GM19240 (cell line): ENCODE results near the gene PRDM7.
"Not testable (repeated sequence)": the region's sequence is repeated elsewhere in the genome, so short reads cannot be mapped to it uniquely, and the experiment has no call there.

Source experiments
- DNase-seq: peaks from one replicate; pipeline ENCODE4 v3.0.0; 2011; ENCODE audit warnings: low spot score; ENCODE audit not compliant: insufficient read length

Gene PRDM7

GRCh38 chr16:90015586-90016338 lies 61.4 kb downstream of the PRDM7 start:
- no peak for DNase-seq

DNA sequence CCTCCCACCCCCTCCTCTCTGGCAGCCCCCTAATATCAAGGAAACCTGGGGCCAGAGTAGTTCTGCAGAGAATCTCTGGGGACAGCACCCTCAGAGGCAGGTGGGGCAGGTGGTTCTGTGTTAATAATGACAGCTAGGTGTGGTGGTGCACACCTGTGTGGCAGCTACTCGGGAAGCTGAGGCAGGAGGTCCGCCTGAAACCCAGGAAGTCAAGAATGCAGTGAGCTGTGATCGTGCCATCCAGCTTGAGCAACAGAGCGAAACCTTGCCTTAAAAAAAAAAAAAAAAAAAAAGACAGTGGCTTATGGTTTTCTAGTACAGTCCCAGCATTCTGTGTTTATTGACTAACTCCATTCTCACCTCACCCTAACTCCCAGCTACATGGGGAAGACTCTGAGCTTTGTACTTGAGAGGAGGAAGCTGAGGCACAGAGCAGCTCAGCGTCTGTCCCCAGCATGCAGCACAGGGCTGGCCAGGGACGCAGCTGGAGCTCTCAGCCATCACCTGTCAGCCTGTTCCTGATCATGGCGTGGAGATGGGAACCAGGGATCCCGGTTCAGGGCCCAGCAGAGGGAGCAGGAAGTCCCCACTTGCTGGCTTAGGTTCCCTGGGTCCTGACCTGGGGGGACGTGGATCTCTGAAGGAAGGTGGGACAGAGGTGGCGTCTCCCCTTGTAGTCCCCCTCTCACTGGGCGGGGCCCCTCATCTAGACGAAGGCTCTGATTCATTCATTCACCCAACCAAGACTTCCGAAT lies 64.0 kb downstream of the PRDM7 start:
- DNase-seq = no peak

DNA sequence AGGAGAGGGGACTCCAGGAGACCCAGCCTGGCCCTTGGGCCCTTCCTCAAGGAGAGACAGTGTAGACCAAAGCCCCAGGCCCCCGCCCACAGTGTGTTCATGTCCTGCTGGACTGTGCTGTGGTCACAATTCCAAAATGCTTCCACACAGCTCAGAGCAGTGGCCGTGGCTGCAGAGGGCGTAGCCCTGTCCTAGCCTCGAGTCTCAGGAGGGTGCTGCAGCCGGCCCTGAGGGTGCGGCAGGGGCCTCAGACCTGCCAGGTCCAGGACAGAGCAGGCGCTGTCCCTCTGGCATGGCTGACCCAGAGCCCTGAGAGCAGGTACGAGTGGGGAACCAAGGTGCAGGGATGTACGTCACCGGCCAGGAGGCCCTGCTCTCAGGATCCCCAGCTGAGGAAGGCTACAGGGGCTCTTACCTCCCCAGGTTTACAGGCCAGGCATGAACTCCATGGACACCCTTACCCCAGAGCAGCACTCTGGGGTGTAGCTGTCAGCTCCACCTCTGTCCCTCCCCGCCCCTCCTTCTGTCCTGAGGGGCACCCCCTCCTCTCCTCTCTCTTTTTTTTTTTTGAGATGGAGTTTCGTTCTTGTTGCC lies 65.1 kb downstream of the PRDM7 start:
- DNase-seq = no peak

DNA sequence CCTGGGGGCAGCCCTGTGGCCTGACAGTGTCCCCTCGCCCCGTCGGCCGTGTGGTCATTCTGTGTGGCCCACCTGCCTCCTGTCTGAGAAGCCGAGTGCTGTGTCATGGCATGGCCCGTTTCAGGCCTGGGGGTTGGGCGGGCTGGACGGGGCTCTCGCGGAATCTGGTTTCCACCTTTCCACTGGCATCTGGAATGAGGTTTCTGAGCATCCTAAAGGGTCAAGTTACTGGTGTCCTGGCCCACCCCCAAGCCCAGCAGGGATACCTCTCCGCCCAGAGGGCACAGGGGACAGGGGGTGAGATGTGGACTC lies 65.7 kb downstream of the PRDM7 start:
- DNase-seq = no peak

DNA sequence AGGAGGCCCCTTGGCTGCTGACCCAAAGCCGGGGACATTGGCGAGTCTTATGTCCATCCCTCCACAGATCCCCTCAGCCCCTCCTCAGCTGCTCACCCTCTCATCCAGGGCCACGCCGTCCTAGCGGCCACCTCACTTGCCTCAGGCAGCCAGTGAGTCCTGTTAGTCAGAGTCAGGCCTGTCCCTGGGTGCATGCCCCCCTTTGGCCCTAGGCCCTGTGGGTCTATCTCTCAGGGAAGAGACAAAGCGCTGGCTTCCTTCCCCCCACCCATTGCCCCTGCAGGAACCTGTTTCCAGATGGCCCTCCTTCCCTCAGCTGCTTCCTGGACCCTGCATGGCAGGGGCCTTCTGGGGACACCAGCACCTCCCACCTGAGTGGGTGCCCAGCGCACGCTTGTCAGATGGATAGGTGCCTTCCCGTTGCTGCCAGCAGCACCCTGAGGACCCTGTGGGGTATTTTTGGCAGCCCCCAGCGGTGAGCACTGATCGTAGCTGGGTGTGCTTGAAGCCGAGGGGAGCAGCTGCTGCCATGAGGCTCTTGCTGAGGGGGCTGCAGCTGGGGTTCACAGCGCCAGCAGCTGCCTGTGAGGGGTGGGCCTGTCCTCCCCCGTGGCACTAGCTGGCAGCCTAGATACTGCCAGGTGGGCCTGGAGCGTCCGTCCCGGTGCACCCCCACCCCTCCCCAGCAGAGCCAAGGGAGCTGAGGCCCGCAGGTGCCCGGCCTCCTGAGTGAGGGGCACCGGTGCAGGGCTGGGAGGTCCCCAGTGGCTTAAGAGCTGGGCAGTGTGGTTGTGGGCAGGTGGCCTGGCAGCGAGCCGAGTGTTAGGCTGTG lies 66.2 kb downstream of the PRDM7 start:
- no peak for DNase-seq

- DNase-seq = no peak
These were observed 67.8 kb downstream of the PRDM7 start for GRCh38 chr16:90009172-90009899.

DNA sequence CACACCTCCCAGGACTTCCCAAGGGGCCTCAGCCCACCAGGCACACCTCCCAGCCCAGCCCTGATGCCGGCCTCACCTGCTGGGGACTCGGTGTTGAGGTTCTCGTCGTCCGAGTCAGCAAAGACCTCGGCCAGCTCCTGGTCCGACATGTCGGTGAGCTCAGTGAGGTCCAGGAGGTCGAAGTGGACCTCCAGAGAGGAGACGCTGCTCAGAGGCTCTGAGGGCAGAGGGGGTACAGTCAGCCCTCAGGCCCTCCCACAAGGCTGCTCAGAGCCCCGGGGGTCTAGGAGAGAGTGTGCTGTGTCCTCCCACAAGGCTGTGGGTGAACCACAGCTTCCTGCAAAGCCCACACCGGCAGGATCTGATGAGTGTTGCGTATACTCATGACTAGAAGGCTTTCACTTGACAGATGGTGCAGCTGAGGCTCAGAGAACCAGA lies 68.4 kb downstream of the PRDM7 start:
- DNase-seq = no peak

DNA sequence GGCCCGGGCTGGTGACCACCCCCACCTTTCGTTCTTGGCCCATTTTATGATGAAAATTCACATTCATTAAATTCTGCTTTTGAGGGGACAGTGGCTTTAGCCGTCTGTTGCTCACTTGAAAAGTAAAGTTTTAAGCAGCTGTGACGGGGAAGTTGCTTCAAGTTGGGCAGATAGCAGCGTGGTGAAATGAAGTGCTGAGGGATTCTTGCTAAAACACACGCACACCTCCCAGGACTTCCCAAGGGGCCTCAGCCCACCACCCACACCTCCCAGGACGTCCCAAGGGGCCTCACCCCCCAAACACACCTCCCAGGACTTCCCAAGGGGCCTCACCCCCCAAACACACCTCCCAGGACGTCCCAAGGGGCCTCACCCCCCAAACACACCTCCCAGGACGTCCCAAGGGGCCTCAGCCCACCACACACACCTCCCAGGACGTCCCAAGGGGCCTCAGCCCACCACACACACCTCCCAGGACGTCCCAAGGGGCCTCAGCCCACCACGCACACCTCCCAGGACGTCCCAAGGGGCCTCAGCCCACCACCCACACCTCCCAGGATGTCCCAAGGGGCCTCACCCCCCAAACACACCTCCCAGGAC lies 69.4 kb downstream of the PRDM7 start:
- DNase-seq = not testable (repeated sequence)

- DNase-seq = no peak
These were observed 70.1 kb downstream of the PRDM7 start for GRCh38 chr16:90007015-90007414.
